ENCODE results near the gene ITGB4. TPM values are rescaled to one million over a fixed set of nuclear protein-coding genes. Genes with fewer than 3 reads are reported as not detected.

Gene ITGB4
- total RNA-seq = 0.78 and 0.91 TPM in 2 replicates

DNA sequence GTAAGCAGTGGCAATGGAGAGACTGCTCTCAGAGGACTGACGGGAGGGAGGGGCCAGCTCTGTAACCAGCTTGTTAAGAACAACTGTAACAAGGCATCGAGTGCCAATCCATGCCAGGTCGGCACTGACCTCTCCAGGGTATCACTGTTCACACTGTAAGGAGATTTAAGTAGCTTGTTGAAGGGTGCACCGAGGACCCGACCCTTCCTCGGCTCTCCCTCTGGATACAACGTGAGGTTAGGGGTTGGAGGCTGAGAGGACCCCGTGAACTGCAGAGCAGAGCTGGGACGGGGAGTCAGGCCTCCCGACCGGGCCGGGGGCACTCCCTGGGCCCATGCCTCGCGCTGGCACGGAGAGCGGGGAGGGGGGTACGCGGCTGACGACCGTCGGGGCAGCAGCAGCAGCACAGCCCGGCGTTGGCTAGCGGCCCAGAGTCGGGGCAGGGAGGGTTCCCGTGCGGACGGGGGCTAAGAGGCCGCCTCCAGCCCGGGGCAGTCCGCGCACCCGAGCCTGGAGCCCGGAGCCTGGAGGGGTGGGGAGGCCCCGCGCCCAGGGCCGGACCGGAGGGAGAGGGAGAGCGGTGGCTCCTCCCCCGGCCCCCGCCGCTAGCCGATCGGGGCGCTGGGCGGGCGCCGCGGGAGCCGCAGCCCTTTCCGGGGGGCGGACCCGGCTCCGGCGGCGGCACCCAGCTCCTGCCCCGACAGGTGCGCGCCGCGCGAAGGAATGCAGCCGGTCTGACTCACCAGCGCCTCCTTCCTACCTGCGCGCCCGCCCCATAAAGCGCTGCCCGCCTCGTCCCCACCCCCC is at the start of gene ITGB4:
Gene ITGB4 (plus strand): TSS at position 804 of the 807 bp plus-strand sequence. CDS start 3,245 bp downstream, outside the sequence.
- intact Hi-C loops (cut with micrococcal nuclease) = loop anchor here (2.0 kb wide), 1 partner anchor 32 kb away; no protein-coding TSS in a partner anchor

DNA sequence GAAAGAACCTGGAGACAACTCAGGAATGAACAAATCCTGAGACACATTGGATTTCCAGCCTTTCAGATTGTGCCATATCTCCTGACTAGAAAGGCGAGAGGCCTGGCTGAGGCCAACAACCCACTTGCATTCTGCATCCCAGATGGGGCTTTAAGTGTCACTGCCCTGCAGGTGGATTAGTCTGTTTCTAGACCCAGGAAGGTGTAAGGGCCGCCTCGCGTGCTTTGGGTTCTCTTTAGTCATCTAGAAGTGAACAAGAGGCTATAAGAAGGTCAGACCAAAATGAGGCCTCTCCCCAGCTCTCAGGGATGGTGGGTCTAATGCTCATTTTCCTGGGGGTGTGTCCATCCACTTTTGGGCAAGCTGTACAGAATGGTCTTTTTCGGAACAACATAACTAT is 49.2 kb upstream of the ITGB4 start:
- intact Hi-C loops (cut with micrococcal nuclease) = no loop called here

GRCh38 chr17:75673487-75673886 is 47.8 kb upstream of the ITGB4 start:
- intact Hi-C loops (cut with micrococcal nuclease) = no loop called here

DNA sequence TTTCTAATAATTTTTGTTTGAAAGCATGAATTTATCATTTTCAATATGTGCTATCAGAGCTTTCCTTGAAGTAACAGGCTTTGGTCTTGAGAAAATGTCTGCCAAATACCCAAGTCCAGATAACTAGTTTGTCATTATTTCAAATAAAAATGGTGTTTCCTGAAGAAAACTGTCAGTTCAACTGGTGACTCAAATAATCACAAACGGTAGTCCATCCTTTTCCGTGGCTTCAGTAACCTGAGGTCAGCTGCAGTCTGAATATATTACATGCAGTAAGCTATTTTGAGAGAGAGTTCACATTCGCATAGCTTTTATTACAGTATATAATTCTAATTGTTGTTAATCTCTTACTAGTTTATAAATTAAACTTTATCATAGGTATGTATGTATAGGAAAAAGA is 44.8 kb upstream of the ITGB4 start:
- intact Hi-C loops (cut with micrococcal nuclease) = no loop called here

GRCh38 chr17:75679706-75680211 is 41.5 kb upstream of the ITGB4 start:
- intact Hi-C loops (cut with micrococcal nuclease) = no loop called here

GRCh38 chr17:75680431-75680830 is 40.8 kb upstream of the ITGB4 start:
- intact Hi-C loops (cut with micrococcal nuclease) = no loop called here

- intact Hi-C loops (cut with micrococcal nuclease) = no loop called here
These were observed 40.0 kb upstream of the ITGB4 start for GRCh38 chr17:75681289-75681688.

- intact Hi-C loops (cut with micrococcal nuclease) = no loop called here
These were observed 37.7 kb upstream of the ITGB4 start for GRCh38 chr17:75683583-75683982.

DNA sequence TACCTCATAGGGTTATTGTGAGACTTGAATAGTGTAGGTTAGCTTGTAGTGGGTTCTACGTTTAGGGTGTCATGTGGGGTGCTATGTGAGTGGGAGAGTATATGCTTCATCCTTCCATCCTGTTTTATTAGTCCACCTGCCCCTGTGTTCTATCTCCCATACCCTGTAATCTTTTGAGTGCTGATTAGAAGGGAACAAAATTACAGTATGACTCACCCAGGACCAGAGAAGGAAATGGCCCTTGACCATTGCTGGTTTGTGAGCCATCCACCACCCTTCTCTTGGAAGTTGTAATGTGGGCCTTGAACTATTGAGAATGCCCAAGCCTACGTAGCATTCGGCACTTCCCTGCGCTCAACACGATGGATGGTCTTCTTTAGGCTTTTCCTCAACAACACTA is 37.0 kb upstream of the ITGB4 start:
- intact Hi-C loops (cut with micrococcal nuclease) = no loop called here

- intact Hi-C loops (cut with micrococcal nuclease) = no loop called here
These were observed 36.3 kb upstream of the ITGB4 start for GRCh38 chr17:75684924-75685323.

DNA sequence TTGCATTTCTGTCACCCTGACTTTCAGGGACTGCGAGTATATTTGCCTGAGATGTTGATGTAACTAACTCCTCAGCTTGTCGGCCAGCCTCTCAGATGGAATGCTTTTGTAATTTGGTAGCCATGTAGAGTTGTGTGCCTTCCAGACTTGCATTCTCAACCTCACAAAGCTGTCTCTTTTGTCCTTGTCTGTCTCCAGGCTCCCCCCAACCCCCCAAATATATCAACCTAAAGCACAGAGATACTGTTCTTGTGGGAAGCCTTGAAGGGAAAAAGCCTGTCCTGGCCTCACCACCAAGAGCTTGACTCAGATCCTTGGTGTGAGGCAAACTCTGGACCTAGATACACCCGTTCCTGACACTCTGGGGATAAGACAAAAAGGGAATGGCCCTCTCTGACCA is 35.8 kb upstream of the ITGB4 start:
- intact Hi-C loops (cut with micrococcal nuclease) = no loop called here

DNA sequence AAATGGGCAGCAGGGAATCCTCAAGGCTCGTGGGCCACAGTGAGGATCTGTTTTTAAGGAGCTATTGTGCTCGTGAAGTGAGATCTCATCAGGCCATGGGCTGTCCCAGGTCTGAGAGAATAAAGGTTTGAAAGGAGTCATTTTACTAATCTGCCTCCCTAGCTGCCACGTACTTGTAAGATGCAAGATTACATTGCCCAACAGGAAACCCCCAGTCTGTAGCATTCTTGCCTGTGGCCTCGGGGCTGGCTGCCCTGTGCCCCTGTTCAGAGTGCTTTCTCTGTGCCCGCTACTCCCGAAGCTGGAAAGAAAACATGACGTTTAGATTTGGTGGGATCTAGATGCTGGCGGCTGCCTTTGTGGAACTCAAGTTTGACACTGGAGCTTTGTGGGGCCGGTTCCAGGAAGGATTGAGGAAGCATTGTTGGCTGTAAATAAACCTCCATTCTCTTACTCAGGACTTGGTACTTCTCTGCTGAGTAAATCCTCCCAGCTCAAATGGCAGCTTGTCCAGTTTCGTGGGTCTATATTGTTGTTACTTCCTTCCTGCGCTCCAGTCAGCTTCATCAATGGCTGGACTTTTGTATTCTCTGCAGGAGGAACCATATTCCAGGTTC is 32.9 kb upstream of the ITGB4 start:
- intact Hi-C loops (cut with micrococcal nuclease) = loop anchor here (2.0 kb wide), 3 partner anchors 14 to 32 kb away; partner anchors contain the start of genes ITGB4, RECQL5 and SAP30BP

DNA sequence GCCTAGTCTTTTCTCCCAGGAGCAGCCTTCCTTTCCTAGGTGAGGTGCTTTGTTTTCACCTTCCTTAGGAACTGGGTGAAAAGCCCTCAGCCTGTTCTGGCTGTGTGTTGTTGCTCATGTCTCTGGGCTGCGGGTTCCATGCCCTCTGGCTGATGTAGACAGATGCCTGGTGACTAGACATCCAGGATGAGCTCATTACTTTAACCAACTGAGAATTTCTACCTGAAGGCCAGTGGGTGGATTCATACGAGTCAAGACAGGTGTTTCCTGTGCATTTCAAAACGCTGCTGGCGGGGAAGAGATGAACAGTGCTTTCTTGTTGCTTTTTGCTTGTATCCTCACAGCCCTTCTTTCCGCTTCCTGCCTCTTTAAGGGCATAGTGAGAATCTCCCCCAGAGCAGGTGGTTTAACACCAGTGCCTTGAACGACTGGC is 31.8 kb upstream of the ITGB4 start:
- intact Hi-C loops (cut with micrococcal nuclease) = loop anchor here (1.0 to 2.0 kb wide), 4 partner anchors 15 to 56 kb away; partner anchors contain the start of genes ITGB4, RECQL5, SAP30BP and SMIM5

DNA sequence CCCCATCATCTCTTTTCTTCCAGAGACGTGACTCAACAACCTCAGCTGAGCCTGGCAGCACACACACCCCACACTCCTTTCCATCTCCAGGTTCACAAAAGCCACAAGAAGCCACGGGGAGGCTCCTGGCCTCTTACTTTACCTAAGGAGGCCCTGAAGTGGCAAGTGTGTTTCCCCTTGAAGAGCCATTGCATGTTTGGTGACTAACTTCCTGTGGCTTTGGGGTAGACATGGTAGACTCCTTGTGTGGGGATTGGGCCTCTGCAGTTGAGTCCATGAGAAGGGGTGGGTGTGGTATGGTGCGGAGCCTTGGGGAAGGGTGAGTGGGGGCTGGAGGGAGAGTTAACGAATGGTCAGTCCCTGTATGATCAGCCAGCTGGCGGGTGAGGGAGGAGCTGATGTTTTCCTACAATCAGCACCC is 29.9 kb upstream of the ITGB4 start:
- intact Hi-C loops (cut with micrococcal nuclease) = no loop called here

GRCh38 chr17:75691801-75692626 is 29.2 kb upstream of the ITGB4 start:
- intact Hi-C loops (cut with micrococcal nuclease) = no loop called here

DNA sequence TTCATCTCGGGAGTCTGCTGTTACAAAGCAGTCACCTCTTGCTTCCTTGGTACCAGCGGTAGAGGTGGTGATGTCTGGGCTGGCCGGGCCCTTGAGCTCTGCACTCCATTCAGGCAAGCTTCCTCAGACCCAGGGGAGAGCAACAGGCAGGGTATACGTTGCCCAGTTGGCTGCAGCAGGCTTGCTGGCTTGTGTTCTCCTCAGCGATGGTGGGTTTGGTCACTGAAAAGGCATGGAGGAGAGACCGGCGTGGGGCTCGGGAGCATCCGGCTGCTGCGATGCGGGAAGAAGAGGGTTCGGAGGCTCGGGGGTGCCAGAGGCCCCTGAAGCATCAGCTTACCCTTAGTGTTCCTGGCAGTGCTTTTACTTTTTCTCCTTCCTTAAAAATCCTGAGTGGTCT is 28.3 kb upstream of the ITGB4 start:
- intact Hi-C loops (cut with micrococcal nuclease) = no loop called here

DNA sequence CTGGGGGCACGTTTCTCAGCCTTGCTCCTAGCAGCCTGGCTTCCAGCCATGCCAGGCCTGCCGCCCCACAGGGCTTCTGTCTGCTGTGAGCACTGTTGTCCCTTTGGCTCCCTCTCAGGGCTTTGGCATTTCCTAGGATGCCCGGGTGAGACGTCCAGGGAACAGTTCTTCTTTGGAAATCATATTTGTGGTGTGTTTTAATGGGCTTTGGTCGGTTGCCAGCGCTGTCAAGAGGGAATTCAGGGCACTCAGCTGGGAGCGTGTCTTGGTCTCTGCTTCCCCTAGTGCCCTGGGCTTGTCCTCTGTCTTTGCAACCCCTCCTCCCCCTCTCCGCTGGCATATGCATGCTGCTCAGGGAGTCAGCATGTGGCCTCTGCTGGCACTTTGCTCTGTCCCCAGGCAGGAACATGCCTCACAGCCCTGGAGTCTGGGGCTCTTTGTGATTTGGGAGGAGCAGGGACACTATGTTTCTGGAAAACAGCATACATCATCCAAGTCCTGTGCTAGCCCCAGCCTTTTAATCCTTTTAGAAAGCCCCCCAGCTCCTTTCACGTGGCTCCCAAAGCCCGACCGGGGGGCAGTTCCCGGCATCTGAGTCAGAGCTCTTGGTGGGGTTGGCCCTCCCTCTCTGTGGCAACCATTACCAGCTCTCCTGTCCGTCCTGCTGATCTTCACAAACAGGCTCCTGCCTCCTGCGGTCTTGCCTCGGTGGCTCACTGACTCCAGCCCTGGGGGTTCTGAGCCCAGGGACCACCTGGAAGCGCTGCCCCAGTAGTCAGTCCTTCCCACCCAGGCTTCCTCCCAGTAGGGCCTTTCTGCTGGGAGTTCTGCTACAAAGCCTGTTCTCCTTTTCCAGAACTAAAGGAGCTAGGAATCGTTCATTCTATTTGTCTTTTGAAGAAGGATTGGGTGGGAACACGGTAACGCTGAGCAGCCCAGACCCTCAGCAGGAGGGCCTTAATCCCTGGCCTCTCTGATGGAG is 27.5 kb upstream of the ITGB4 start:
- intact Hi-C loops (cut with micrococcal nuclease) = no loop called here

- intact Hi-C loops (cut with micrococcal nuclease) = no loop called here
These were observed 26.7 kb upstream of the ITGB4 start for GRCh38 chr17:75694536-75694935.

DNA sequence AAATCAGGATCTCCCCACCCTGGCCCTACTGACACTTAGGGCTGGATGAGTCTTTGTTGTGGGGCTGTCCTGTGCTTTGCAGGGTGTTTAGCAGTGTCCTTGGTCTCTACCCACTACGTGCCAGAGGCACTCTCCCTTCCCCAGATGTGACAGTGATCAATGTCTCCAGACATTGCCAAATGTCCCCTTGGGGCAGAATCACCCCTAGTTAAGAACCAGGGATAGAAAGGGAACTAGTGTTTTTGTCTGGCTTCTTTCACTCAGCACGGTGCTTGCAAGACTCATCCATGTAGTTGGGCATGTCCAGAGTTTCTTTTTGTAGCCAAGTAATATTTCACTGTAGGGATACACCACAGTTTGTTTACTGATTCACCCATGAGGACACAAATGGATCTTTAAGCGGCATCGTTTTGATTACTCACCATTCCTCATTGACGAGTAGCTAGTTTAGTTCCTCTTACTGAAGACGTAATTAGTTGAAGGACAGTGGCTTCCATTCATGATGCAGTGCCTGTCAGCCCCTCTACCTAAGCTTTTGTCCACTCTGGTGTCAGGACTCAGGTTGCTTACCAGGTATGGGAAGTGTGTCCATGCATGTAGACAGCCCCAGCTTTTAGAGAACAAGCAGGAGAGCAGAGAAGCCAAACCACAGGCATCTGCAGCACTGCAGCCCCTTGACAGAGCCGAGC is 26.0 kb upstream of the ITGB4 start:
- intact Hi-C loops (cut with micrococcal nuclease) = no loop called here

DNA sequence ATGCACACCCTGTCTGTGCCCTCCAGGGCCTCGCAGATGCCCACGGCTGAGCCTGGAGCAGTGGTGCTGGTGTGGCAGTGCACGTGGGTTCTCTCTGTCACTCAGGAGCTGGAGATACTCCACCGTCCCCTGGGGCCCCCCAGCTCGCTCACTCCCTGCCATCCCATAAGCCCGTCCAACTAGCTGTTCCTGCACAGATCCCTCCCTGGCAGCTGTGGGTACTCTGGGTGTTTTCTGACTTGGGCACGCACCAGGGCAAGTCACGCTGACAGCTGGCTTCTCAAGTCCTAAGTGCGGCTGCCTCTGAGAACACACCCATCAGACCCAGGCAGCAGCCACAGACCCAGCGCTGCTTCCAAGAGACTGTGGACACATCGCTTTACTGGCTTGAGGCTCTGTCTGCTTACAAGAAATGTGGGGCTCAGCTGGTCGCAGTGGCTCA is 25.4 kb upstream of the ITGB4 start:
- intact Hi-C loops (cut with micrococcal nuclease) = no loop called here

All from T-helper 1 cell treated with Interleukin-12 subunit alpha and Interleukin-12 subunit beta and Interleukin-4 antibody, amounts not matched to agents 30 ng/mL and 1 ng/mL, for 36 hours (primary cell).